Neural progenitor cell (in vitro differentiated cells): ENCODE results near the gene ADCY5.

ENCODE experiments used
- CTCF ChIP-seq: fragments of 200-600 bp; sonication (generic); IDR thresholded peaks from 2 replicates; pipeline ENCODE4 v1.5.1; 2017; ENCODE audit warnings: antibody characterized with exemption, mild to moderate bottlenecking
- EZH2 ChIP-seq: fragments of 200-600 bp; sonication (generic); IDR thresholded peaks from 2 replicates; pipeline ENCODE4 v1.6.1; 2017; ENCODE audit warnings: antibody characterized with exemption, mild to moderate bottlenecking, moderate library complexity
- EZH2phosphoT487 ChIP-seq: fragments of 200-600 bp; sonication (generic); IDR thresholded peaks from 2 replicates; pipeline ENCODE4 v1.6.1; 2017; ENCODE audit warnings: antibody characterized with exemption

- TF ChIP-seq CTCF (no peak), EZH2phosphoT487 (no peak), EZH2 (no peak)
Measured at GRCh38 chr3:123453675-123454074, 4.8 kb upstream of the ADCY5 start.
